ENCODE data around the gene UGT1A7.
"Not testable (repeated sequence)": the region's sequence is repeated elsewhere in the genome, so short reads cannot be mapped to it uniquely, and the experiment has no call there.

The UGT1A7 gene

DNA sequence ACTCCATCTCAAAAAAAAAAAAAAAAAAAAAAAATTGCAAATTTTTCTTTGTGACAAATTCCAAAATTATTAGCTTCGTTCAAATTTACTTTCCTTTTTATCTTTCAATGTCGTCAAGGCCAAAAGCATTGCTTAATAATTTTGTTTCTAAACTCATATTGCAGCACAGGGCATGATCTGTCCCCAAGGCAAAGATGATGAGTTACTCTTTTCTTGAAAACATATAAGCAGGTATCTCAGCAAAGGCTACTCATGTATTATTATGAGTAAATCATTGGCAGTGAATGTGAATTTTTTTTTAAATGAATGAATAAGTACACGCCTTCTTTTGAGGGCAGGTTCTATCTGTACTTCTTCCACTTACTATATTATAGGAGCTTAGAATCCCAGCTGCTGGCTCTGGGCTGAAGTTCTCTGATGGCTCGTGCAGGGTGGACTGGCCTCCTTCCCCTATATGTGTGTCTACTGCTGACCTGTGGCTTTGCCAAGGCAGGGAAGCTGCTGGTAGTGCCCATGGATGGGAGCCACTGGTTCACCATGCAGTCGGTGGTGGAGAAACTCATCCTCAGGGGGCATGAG lies at the start of gene UGT1A7:
TSS of gene UGT1A7 (plus strand) at position 381 of the 579 bp plus-strand sequence. CDS start at position 418, 37 bp downstream.
- no peak for DNase-seq (ENCODE audit: low read depth)

DNA sequence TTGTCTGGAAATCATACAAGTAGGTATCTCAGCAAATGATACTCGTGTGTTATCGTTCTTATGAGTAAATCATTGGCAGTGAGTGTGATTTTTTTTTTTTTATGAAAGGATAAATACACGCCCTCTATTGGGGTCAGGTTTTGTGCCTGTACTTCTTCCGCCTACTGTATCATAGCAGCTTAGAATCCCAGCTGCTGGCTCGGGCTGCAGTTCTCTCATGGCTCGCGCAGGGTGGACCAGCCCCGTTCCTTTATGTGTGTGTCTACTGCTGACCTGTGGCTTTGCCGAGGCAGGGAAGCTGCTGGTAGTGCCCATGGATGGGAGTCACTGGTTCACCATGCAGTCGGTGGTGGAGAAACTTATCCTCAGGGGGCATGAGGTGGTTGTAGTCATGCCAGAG lies 45.4 kb upstream of the UGT1A7 start, which contains the start of gene UGT1A10:
TSS of gene UGT1A10 (plus strand) at position 143 of the 400 bp plus-strand sequence. CDS start at position 218, 75 bp downstream.
- not testable (repeated sequence) for DNase-seq (ENCODE audit: low read depth)

DNA sequence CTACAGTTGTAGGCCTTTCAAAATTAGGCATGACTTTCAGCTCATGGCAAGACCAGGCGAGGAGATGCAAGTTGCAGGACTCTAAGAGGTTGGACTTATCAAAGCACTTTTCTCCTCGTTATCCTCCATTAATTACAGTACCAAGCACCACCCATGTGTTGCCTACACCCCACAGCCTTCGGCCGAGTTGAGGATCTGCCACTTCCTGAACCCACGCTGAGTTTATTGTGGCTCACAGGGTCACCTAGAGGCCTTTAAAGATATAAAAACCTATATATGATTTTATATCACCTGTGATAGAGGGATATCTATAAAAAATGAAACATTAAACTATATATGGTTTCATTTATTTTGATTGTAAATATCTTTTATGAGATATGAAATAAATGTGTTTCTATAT lies 42.9 kb upstream of the UGT1A7 start:
- no peak for DNase-seq (ENCODE audit: low read depth)

DNA sequence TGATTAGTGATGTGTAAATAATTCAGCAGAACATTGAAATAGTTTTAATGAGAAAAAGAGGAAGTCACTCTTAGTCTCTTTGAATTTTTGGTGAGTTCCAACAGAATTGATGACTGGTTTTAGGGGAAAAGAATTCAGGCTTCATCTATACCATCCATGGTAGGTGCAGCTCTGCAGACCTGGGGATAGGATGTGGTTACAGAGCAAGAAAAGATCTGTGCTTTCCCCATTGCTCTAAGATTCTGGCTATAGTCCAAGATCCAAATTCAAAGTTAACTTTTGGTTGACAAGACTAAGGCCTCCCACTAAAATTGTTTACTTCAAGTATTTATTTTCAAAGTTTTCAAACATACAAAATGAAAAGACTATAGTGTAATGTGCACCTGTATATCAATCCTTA lies 41.8 kb upstream of the UGT1A7 start:
- no peak for DNase-seq (ENCODE audit: low read depth)

DNA sequence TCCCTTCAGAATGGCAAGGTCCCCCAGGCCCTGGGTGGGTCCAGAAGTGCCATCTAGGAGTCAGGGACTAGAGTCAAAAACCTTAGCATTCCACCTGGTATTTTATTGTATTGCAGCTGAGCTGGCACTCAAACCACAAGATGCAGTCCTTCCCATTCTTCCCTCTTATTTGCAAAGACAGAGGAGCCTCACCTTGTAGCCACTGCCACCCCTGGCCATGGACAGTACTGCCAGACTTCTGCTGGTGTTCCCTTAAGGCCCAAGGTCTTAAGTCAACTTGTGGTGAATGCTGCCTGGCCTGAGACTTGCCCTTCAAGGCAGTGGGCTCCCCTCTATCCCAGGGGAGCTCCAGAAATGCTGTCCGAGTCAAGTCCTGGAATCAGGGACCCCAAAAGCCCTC lies 38.6 kb upstream of the UGT1A7 start:
- DNase-seq (ENCODE audit: low read depth): no peak

DNA sequence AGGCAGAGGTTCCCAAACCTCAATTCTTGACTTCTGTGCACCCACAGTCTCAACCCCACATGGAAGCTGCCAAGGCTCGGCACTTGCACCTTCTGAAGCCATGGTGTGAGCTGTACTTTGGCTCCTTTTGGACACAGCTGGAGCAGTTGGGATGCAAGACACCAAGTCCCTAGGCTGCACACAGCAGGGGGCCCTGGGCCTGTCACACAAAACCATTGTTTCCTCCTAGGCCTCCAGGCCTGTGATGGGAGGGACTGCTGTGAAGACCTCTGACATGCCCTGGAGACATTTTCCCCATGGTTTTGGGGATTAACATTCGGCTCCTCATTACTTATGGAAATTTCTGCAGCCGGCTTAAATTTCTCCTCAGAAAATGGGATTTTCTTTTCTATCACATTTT lies 35.7 kb upstream of the UGT1A7 start:
- DNase-seq (ENCODE audit: low read depth): not testable (repeated sequence)

DNA sequence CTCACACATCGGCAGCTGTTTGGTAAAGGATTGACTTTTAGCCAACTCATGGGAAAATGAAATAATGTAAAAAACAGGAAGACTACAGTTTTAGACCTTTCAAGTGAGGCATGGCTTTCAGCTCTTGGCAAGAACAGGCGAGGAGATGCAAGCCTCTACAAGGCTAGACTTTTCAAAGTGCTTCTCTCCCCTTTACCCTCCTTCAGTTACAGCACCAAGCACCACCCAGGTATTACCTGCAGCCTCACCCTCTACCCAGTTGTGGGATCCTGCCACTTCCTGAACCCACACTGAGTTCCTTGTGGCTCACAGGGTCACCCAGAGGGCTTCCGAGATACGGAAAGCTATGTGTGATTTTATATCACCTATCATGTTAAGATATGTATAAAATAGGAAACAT lies 30.7 kb upstream of the UGT1A7 start:
- no peak for DNase-seq (ENCODE audit: low read depth)

DNA sequence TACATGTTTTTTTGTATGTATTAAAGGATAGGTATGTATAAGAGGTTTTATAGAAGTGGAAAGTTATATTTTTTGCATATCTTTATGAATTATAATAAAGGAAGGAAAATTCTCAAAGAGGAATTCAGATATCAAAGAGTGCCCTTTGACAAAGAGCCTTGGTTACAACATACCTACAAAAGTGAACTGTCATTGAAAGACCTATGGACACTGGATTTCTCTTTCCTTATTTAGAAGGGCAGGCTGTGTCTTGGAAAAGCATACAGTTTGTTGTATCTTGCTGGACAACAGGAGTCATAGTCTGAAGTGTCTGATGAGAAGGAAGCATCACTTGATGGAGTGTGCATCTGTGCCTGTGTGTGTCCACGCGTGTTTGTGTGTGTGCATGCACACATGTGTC lies 30.3 kb upstream of the UGT1A7 start:
- DNase-seq (ENCODE audit: low read depth): no peak

DNA sequence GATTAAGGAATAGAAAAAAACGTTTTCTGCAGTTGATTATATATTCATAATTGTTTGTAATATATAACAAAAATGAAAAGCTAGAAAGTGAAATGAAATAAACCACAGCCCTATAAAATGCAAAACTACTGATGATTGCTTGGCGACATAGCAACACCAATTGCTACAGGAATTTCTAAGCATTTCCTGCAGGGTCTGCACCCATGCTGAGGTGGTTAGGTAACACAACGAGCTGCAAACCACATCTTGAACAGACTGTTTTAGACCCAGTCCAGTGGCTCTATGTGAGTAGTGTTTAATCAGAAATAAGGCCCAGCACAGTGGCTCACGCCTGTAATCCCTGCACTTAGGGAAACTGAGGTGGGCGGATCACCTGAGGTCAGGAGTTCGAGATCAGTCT lies 27.2 kb upstream of the UGT1A7 start:
- no peak for DNase-seq (ENCODE audit: low read depth)

DNA sequence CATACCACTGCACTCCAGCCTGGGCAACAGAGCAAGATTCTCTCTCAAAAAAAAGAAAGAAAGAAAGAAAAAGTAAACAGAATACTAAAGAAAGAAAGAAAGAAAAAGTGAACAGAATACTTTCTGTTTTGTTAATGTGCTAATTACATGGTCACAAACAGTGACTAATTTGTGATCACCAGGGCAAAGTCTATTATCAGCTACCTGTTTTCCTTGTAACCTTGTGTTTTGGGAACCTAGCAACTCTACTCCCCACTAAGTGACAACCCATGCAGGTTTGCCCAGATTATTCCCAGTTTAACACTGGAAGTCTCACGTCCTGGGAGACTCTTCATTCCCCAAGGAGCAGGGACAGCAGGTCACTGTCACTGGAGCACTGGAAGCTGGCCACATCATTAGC lies 26.7 kb upstream of the UGT1A7 start:
- DNase-seq (ENCODE audit: low read depth): no peak

DNA sequence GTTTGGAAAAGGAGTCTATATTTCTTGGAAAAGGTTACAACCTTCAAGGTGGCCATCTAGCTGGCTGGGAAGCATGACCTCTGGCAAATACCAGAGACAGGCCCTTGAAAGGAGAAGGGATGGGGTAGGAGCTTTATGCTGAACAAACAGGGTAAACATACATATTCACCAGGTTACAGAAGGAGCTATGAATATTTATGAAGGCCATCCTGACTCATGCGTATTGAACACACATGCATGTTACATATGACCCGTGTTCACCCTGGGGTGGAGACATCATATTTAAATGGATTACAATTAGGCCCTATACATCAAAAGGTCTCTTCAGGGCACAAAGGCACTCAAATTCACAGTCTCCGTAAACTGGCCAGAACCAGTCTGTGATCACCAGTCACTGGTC lies 25.8 kb upstream of the UGT1A7 start:
- DNase-seq (ENCODE audit: low read depth): not testable (repeated sequence)

DNA sequence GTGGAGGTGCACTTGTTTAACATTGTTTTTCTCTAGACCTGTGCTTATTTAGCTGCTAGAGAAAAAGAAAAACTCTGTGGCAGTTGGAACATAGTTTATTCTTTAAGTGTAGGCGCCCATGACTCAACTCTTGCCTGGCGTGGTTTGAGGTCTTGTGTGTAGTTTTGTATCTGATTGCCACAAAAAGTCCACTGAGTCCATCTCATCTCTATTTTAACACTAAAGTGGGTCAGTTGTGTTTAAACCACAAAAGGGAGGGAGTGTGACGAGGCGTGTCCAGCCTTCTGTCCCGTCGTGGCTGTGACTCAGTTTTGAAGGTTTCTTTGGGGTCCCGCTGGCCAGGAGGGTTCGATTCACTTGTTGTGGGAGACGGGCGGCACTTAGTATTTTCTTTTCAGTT lies 25.3 kb upstream of the UGT1A7 start:
- no peak for DNase-seq (ENCODE audit: low read depth)

DNA sequence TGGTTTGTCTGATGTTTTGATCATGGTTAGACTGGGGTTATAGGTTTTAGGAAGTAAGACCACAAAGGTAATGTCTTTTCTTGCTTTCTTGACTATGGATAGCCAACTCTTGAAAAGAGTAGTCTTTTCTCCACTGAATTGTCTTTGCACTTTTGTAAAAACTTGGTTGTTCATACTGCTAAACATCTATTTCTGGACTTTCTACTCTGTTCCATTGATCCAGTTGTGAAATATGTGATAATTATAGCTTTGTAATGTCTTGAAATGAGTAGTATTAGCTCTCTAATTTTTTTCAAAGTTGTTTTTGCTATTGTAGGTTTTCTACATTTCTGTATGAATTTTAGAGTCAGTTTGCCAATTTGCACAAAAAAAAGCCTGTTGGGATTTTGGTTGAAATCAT lies 23.1 kb upstream of the UGT1A7 start:
- DNase-seq (ENCODE audit: low read depth): no peak

DNA sequence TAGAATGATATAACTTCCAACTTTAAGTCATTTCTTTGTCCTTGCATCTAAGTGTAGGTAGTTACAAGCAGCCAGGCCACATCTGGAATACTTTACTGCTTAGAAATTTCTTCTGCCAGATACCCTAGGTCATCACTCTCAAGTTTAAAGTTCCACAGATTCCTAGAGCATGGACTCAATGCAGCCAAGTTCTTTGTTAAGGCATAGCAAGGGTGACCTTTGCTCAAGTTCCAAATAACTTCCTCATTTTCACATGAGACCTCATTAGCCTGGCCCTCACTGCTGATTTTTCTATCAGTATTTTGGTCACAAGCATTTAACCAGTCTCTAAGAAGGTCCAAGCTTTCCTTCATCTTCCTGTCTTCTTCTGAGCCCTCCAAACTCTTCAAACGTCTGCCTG lies 17.8 kb upstream of the UGT1A7 start:
- no peak for DNase-seq (ENCODE audit: low read depth)

DNA sequence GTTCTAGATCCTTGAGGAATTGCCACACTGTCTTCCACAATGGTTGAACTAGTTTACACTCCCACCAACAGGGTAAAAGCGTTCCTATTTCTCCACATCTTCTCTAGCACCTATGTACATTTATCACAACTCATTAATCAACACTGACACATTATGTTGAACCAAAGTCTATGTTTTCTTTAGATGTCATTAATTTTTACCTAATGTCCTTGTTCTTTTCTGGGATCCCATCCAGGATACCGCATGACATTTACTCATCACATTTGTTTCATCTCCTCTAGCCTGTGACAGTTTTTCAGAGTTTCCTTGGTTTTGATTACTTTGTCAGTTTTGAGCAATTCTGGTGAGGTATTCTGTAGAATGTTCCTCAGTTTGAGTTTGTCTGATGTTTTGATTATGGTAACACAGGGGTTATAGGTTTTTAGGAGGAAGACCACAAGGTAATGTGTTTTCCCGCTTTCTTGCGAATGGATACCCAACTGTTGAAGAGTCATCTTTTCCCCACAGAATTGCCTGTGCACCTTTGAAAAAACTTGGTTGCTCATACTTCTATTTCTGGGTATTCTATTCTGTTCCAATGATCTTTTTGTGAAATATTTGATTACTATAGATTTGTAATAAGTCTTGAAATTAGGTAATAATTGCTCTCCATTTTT lies 13.0 kb upstream of the UGT1A7 start:
- DNase-seq (ENCODE audit: low read depth): no peak

DNA sequence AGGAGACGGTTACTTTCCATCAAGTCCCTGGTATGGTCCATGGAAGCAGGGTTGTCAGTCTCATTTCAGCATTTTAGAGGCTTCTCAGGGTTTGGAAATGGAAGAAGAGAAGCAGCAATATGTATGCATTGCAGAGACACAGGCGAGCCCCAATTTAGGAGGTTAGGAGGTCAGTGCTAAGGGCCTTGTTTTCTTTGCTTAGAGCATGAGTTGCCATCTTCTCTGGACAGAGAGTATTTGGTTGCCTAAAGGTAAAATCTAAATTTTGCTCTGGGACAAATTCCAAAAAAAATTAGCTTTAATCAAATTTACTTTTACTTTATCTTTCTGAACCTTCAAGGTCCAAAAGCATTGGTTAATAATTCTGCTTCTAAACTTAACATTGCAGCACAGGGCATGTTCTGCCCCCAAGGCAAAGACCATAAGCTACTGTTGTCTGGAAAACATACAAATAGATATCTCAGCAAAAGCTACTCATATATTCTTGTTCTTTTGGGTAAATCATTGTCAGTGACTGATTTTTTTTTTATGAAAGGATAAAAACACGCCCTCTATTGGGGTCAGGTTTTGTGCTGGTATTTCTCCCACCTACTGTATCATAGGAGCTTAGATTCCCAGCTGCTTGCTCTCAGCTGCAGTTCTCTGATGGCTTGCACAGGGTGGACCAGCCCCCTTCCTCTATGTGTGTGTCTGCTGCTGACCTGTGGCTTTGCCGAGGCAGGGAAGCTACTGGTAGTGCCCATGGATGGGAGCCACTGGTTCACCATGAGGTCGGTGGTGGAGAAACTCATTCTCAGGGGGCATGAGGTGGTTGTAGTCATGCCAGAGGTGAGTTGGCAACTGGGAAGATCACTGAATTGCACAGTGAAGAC lies 10.2 kb upstream of the UGT1A7 start, which contains the start of gene UGT1A9:
TSS of gene UGT1A9 (plus strand) at position 609 of the 872 bp plus-strand sequence. CDS start at position 646, 37 bp downstream.
- DNase-seq (ENCODE audit: low read depth): no peak

DNA sequence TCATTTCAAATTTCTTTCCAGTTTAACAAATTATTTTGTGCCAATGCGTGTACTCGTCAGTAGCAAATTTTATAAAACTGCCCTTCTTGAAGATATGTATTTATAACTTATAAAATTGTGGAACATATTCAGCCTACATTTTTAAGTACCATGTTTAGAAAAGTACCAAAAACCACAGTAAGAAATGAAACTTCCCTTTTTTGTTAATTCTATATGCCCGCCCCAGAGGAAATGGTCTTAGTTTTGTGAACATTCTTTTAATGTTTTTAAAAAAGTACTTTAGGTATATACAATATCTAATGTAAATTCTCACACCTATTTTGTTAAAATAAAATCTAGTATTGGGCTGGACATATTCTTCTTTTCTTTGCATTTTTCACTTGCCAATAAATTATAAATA lies 8.8 kb upstream of the UGT1A7 start:
- DNase-seq (ENCODE audit: low read depth): no peak

DNA sequence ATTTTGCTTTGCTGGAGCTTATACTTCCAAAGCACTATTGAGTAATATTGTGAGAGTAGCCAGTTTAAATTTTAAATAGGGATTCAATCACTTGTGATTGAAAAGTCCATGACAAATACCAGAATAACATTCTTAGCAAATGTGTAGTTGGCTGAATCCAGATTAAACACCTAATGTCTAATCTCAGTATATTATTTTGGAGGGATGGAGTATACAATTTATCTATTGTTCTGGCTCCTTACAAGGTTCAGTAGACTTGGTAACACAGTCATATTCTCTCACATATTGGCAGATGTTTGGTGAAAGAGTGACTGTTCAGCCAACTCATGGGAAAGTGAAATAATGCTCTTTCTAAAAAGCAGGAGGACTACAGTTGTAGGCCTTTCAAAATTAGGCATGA lies 7.8 kb upstream of the UGT1A7 start:
- no peak for DNase-seq (ENCODE audit: low read depth)

DNA sequence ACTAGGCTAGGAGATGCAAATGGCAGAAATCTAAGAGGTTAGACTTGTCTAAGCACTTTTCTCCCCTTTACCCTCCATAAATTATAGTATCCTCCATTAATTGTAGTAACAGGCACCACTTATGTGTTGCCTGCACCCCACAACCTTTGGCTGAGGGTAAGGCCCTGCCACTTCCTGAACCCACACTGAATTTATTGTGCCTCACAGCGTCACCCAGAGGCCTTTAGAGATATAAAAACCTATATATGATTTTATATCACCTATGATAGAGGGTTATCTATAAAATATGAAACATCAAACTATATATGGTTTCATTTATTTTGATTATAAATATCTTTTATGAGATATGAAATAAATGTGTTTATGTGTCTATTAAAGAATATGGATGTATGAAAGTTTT lies 7.4 kb upstream of the UGT1A7 start:
- no peak for DNase-seq (ENCODE audit: low read depth)

DNA sequence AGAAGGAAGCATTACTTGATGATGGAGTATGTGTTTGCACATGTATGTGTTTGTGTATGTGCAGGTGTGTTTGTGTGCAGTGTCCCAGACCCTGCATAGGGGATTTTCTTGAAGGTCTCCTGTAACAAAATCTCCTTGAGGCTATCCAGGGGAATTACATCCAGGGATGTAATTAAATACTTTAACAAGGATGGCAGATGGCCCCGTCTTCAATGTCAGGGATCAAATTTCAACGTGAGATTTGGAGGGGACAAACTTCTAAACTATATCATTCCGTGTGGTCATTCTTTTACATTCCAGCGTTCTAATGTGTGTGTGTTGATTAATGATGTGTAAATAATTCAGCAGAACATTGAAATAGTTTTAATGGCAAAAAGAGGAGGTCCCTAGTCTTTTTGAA lies 6.7 kb upstream of the UGT1A7 start:
- no peak for DNase-seq (ENCODE audit: low read depth)

DNA sequence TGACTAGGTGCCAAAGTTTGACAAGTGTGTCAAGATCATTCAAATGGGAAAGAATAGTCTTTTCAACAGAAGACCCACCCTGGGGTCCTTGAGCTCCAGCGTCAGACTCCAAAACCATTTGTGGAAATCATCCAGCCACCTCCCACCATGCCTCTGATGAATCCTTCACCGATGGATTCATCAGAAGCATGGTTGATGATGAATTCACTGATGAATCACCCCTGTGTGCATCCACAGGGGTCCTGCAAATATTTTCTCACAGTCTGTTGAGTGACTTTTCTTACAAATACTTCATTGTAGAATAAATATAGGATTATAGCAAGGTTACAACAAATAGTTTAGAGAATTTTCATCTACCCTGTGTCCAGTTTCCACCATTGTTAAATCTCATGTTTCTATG lies 5.7 kb upstream of the UGT1A7 start:
- DNase-seq (ENCODE audit: low read depth): no peak

DNA sequence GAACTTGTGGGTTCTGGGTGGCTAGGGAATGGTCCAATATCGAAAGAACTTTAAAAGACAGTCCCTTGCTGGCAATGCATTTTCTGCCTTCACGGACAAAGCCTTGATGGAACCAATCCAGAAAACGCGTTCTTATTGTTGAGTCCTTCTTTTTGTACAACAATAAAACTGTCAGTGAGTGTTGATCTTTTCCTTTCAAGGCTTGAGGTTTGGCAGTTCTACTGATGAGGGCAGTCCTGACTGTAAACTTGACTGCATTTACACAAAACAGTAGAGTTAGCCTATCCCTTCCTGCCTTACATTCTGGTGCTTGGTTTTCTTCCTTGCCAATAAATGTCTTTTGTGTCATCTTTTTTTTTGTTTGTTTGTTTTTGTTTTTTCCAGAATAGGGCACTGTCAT lies 2.5 kb upstream of the UGT1A7 start:
- no peak for DNase-seq (ENCODE audit: low read depth)
